Midbrain (tissue), 1 donor: ENCODE data around the gene CA10.

Experiments used
- DNase-seq: peaks from one replicate; lab custom pipeline; 2025; lab: John Stamatoyannopoulos, UW

The CA10 gene

GRCh38 chr17:52158450-52159042, at the start of gene CA10:
TSS of gene CA10 (minus strand) at chr17:52158714.
- no peak for DNase-seq

GRCh38 chr17:52207796-52208195, 49.3 kb upstream of the CA10 start:
- no peak for DNase-seq

DNA sequence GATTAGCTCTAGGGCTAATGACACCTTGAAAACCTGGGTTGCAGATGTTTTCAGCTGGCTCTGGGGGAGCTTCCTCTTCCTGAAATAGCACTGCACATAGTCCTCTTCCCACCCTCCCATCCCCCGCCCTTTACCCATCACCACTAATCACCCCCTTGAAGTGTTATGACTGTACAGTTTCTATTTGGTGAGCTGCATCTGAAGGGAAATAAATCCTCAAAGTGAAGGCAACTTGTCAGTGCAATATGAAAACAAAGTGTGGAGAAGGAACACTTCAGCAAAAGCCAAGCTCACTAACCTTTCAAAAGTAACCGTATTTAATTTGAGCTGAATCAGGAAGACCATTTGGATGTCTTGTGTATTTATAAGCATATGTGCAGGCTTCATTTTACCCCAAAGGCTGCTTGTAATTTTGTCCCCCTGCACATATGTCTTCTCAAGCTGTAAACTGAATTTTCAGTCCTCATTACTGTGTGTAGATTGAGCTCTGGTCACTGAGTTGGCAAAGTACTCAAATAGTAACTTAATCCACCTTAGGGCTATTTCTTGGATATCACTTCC, 44.1 kb upstream of the CA10 start:
- no peak for DNase-seq

GRCh38 chr17:52201767-52202519, 43.4 kb upstream of the CA10 start:
- DNase-seq, result no peak

DNA sequence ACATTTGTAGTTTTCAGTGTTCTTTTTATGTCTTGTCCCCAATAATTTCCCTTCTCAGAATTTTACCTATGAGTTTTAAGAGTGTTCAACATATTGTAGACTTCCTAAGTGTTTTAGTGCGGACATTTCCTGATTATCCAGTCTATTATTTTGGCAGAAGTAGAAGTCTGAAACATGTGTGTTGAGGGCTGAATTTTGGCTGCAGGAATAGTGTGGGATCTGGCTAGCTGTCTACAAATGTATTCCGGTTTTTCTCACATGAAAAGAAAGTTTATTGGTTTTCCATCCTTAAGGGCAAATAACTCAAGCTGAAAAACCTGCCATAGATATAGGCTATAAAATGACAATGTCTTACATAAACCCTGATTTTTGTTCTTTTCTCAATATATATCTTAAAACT, 33.0 kb upstream of the CA10 start:
- DNase-seq, result no peak

DNA sequence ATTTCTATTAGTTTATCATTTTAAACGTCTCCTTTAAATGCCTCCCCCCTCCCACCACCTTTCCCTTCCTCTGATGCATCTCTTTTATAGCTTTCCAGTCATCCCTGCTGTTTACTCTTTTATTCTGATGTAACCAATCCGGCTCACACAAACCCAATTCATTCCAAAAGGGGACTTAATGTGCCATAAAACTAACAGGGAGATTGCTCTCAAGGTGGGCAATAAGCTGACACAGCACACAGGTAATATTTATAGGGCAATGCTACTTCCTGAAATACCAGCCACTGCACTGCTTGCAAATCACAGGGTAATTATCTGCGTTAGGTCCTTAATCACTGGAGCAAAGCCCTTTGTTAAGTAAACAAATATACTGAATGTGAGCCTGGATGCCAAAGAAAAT, 23.3 kb upstream of the CA10 start:
- no peak for DNase-seq

- DNase-seq, result no peak
Measured at GRCh38 chr17:52178012-52178411, 19.5 kb upstream of the CA10 start.

DNA sequence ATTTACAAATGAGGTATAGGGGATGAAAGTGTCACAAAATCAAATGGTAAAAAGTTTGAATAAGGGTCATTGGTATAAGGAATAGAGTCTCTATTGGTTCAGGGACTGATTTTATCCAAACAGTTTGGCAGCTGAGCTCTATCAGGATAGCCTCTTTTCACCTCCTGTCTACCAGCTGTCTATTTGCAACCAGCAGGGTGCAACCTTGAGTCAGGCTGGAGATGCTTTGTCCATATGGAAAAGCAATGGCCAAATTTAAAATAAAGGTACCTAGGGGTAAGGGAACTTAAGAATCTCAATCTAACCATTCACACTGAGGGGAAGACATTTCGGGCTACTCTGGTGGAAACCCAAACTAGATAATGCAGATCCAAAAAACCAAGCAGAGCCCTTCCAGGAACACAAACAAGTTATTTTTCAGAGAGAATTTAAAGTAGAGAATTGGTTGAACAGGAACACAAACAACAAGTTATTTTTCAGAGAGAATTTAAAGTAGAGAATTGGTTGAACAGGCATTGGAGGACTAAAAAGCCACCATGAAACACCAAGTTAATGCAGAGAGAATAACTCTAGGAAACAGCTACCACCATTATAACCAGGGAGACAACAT, 12.6 kb upstream of the CA10 start:
- no peak for DNase-seq

GRCh38 chr17:52160136-52160567, 1.6 kb upstream of the CA10 start:
- DNase-seq, result no peak

DNA sequence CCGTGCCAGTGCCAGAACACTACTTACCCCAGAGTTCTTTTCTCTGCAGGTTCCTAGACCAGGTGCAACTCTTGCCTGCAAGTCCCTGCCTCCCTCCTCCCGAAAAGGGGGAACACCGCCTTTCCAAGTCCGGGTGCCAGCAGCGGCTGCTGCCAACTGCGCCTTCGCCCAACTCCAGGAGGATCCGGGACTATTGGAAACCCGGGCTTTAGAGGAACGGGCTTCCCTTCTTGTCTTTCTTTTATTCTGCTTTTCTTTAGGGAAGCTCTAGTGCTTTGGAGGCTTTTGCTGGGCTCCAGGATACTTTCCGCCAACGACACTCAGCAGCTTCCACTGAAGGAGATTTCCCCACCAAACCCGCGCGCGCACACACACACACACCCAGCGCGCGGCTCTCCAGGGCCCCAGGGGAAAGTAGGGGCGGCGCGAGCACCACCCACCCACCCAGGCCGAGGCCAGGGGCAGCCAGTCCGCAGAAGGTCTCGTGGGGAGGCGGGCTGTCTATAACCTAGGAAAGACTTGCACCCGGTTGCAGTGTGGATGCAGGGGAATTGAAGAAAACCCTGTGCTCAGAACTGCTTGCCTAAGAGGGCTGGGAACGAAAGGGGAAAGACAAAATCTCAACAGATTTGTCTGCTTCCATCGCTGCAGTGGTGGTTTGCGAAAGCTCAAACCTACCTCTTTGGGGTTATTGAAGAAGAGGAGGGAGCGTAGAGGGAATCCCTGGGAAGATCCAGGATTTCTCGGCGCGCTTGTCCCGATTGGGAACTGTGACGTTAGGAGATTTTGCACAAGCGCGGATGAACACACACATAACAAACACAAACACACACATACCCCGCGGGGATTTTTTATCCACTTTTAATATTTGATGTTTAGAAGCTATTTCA, 977 bp upstream of the CA10 start:
- DNase-seq, result no peak

DNA sequence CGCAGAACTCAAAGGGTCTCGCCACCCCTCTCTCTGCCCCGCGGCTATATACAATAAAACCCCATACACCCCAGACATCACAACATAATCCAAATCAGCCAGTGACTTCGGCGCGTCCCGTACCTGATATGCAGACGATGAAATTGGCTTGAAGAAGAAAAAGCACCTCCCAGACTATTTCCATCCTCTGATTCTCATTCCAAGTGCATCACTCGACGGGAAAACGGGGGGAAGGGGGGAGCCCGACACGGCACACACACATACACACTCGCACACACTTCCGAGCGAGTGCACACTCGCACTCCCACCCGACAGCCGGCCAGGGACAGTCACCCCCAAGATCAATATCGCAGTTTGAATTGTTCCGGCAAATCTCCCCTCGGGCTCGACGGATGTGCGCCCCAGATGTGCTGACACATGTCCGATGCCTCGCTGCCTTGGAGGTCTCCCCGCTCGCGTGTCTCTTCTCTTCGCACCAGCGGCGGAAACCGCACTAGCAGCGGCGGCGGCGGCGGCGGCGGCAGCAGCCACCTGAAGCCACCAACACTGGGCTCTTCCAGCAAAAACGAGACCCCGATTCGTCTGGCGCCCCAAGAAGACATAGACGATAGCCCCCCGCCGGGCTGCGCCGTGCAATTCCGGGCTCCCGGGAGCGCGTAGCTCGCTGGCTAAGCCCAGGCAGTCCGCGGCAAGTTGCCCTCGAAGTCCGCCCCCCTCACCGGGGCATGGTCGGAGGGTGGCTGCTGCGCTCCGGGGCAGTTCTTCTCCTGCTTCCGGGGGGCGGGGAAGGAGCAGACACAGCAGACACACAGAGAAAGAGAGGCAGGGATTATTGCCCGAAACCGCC, 688 bp downstream of the CA10 start:
- no peak for DNase-seq

- no peak for DNase-seq
Measured at GRCh38 chr17:52156576-52157570, 1.6 kb downstream of the CA10 start.

- DNase-seq, result no peak
Measured at GRCh38 chr17:52155301-52155700, 3.2 kb downstream of the CA10 start.

DNA sequence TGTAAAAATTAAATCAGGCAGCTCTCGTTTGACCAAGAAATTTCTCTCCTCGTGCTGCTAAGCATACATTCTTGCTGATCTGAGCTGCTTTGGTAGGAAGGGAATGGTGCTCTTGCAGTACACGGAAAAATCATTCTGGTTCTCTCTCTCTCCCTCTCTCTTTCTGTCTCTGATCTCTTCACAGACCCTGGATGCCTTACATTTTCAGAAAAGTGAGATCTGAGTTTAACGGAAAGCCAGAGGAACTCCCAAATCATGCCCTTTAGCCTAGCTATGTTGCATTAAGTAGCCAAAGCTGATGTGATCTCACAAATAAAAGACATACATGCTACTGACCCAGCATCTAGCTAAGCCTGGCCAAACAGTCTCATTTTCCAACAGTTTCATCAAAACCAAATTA, 4.0 kb downstream of the CA10 start:
- DNase-seq, result no peak

DNA sequence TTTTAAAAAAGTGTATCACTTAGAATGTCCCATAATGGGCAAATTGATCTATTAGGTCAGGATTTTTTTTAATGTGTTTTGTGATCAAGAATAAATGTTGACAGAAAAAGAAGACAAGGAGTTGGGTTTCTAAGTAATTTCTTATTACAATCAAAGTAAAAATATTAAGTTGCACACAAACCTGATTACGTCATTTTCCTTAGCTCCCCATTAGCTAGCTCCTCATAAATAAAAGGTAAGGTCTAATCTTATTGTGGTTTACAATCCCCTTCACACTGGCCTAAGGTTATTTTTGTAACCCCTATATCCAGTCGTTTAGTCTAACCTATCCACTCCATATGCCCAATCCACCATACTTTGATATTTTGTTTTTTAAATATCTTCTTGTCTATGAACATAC, 7.6 kb downstream of the CA10 start:
- no peak for DNase-seq

DNA sequence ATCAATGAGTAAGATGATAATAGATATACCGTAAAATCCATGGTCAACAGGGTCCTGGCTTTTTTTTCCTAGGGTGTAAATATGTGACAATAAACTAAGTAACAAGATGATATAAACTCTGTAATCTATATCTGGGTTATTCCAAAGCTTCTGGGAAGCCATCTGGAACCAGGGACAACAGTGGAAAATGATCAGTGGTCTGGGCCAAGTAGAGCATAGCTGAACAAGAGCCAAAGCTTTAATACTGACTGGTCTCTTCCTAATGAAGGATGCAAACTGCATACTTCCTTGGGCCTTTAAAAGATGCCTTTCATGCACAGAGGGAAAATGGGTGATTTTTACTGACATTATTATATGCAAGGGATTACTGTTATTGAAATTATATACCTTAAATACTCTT, 8.9 kb downstream of the CA10 start:
- no peak for DNase-seq

DNA sequence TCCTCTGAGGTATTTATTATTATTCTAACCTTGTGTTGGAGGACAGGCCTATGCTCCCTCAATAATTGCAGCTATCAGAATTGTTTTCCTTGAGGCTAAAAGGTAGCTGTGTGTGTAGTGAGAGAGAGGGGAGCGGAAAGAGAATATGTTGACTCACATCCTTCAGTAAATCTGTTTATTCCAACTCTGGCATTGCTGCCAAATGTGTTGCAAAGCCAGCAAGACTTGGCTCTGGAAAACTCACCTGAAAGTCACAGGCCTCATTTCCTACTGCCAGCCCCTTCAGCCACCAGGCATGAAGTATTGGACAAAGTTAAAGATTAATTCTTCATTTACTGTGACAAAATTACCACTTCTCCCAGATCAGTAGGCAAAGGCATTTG, 9.6 kb downstream of the CA10 start:
- no peak for DNase-seq

DNA sequence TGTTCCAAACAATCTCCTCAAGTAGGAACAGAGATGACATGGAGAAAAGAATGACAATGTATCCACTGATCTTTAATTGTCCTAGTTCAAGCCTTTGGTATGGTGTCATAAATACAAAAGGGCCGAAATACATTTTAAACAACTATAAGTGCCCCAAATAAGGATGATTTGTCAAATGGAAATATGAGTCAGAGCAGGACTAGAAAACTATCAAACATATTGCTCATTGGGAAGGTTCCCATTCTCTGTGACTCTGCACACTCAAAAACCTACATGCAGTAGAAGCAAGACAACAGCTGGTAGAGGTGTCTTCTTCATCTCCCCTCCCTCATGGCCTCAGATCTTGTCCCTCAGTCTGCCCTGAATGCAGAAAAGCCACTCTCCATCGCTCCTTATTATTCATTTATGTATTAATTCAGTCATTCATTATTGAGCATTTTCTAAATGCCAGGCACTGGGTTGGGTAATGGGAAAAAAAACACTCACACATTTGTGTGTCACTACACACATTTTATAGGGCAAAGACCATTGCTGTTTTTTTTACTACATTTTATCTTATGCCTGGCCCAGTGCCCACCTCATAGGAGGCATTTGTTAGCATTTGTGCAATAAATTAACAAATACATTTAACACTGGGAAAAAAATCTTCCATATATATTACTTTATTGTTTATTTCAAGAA, 10.1 kb downstream of the CA10 start:
- DNase-seq, result no peak

DNA sequence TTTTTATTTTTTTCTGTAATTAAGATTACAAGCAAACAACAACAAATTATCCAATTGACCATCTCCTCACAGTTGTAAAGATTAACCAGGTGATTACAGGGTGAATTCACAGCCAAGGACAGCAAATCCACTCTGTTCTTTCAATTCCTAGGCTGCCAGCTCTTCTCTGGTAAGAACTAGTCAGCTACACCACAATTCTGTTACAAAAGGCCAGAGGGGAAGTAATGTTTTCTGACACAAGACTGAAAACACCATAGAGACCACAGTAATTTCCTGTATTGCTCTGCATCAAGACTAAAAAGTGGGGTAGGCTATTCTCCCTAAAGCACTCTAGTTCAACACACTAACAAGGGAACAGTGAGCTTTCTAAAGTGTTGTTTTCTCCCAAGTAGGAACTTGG, 10.6 kb downstream of the CA10 start:
- DNase-seq, result no peak
